ENCODE results near the gene HS3ST3A1. TPM values are rescaled to one million over a fixed set of nuclear protein-coding genes. Genes with fewer than 3 reads are reported as not detected.

The HS3ST3A1 gene
- total and polyA plus RNA-seq, 4 donors = 0.18 to 8.0 (median 5.6) TPM

GRCh38 chr17:13646969-13647542, 45.3 kb upstream of the HS3ST3A1 start:
- 75 to 80% methylated on average over 5 of the region's 5 CpGs for WGBS, 2 donors
- H3K4me3 ChIP-seq = no peak overlapping the region
- H3K27me3 ChIP-seq (ENCODE audit: control insufficient read depth in 3 of 3, insufficient read depth in 3 of 3, low read length in 2 of 3) = no peaks in the 10 kb centered on the region
- peaks cover 0 to 31% (median 5%) of the 10 kb centered on the region in 5 donors for H3K4me1 ChIP-seq (ENCODE audit: control insufficient read depth in 5 of 5, insufficient read depth in 5 of 5, low read length in 5 of 5)
- no peak for TF ChIP-seq CTCF (IDR thresholded peaks at IDR 0.05; ENCODE audit: control extremely low read depth, extremely low read depth)
- H3K36me3 ChIP-seq (ENCODE audit: control insufficient read depth in 4 of 4, insufficient read depth in 4 of 4, low read length in 4 of 4) = no peaks in the 10 kb centered on the region
- H3K9me3 ChIP-seq (ENCODE audit: control insufficient read depth in 4 of 4, insufficient read depth in 3 of 4, low read length in 3 of 4) = peaks cover 0 to 2% (median 0%) of the 10 kb centered on the region in 4 donors
- H3K27ac ChIP-seq (ENCODE audit: low read depth in 1 of 2, low read length in 1 of 2) = no peak overlapping the region
- DNase-seq = no peak
- ATAC-seq (ENCODE audit: insufficient read depth, low FRiP score) = no peak
- H3K9ac ChIP-seq (ENCODE audit: insufficient read depth in 1 of 2, low read length in 2 of 2) = no peak overlapping the region

GRCh38 chr17:13646411-13646810, 44.7 kb upstream of the HS3ST3A1 start:
- TF ChIP-seq CTCF (IDR thresholded peaks at IDR 0.05; ENCODE audit: control extremely low read depth, extremely low read depth) = no peak
- no peak overlapping the region for H3K4me3 ChIP-seq
- H3K9ac ChIP-seq (ENCODE audit: insufficient read depth in 1 of 2, low read length in 2 of 2) = no peak overlapping the region
- DNase-seq = no peak
- H3K36me3 ChIP-seq (ENCODE audit: control insufficient read depth in 4 of 4, insufficient read depth in 4 of 4, low read length in 4 of 4) = no peaks in the 10 kb centered on the region
- WGBS, 2 donors = 66 to 84% methylated on average over 2 of the region's 2 CpGs
- H3K27ac ChIP-seq (ENCODE audit: low read depth in 1 of 2, low read length in 1 of 2) = no peak overlapping the region
- H3K27me3 ChIP-seq (ENCODE audit: control insufficient read depth in 3 of 3, insufficient read depth in 3 of 3, low read length in 2 of 3) = no peaks in the 10 kb centered on the region
- ATAC-seq (ENCODE audit: insufficient read depth, low FRiP score) = no peak
- H3K9me3 ChIP-seq (ENCODE audit: control insufficient read depth in 4 of 4, insufficient read depth in 3 of 4, low read length in 3 of 4) = peaks cover 0 to 2% (median 0%) of the 10 kb centered on the region in 4 donors
- H3K4me1 ChIP-seq (ENCODE audit: control insufficient read depth in 5 of 5, insufficient read depth in 5 of 5, low read length in 5 of 5) = peaks cover 0 to 31% (median 5%) of the 10 kb centered on the region in 5 donors

- WGBS, 2 donors = 83 to 92% methylated on average over 2 of the region's 2 CpGs
- no peak for TF ChIP-seq CTCF (IDR thresholded peaks at IDR 0.05; ENCODE audit: control extremely low read depth, extremely low read depth)
- Histone ChIP-seq H3K4me1 (ENCODE audit: control insufficient read depth in 5 of 5, insufficient read depth in 5 of 5, low read length in 5 of 5) (peaks cover 0 to 23% (median 5%) of the 10 kb centered on the region in 5 donors), H3K9ac (ENCODE audit: insufficient read depth in 1 of 2, low read length in 2 of 2) (no peak overlapping the region), H3K27ac (ENCODE audit: low read depth in 1 of 2, low read length in 1 of 2) (no peak overlapping the region), H3K36me3 (ENCODE audit: control insufficient read depth in 4 of 4, insufficient read depth in 4 of 4, low read length in 4 of 4) (no peaks in the 10 kb centered on the region), H3K9me3 (ENCODE audit: control insufficient read depth in 4 of 4, insufficient read depth in 3 of 4, low read length in 3 of 4) (peaks cover 0 to 2% (median 0%) of the 10 kb centered on the region in 4 donors), H3K27me3 (ENCODE audit: control insufficient read depth in 3 of 3, insufficient read depth in 3 of 3, low read length in 2 of 3) (no peaks in the 10 kb centered on the region), H3K4me3 (no peak overlapping the region)
- ATAC-seq (ENCODE audit: insufficient read depth, low FRiP score) (no peak), DNase-seq (peak in 1 of 3 donors; percentile 37)
Measured at GRCh38 chr17:13643180-13643579, 41.5 kb upstream of the HS3ST3A1 start.

GRCh38 chr17:13642188-13642587, 40.5 kb upstream of the HS3ST3A1 start:
- Histone ChIP-seq H3K9ac (ENCODE audit: insufficient read depth in 1 of 2, low read length in 2 of 2) (no peak overlapping the region), H3K4me3 (no peak overlapping the region), H3K27ac (ENCODE audit: low read depth in 1 of 2, low read length in 1 of 2) (no peak overlapping the region), H3K9me3 (ENCODE audit: control insufficient read depth in 4 of 4, insufficient read depth in 3 of 4, low read length in 3 of 4) (peaks cover 0 to 2% (median 0%) of the 10 kb centered on the region in 4 donors), H3K4me1 (ENCODE audit: control insufficient read depth in 5 of 5, insufficient read depth in 5 of 5, low read length in 5 of 5) (peaks cover 0 to 18% (median 5%) of the 10 kb centered on the region in 5 donors), H3K36me3 (ENCODE audit: control insufficient read depth in 4 of 4, insufficient read depth in 4 of 4, low read length in 4 of 4) (no peaks in the 10 kb centered on the region), H3K27me3 (ENCODE audit: control insufficient read depth in 3 of 3, insufficient read depth in 3 of 3, low read length in 2 of 3) (no peaks in the 10 kb centered on the region)
- TF ChIP-seq CTCF (IDR thresholded peaks at IDR 0.05; ENCODE audit: control extremely low read depth, extremely low read depth) = no peak
- 47 to 60% methylated on average over 2 of the region's 2 CpGs for WGBS, 2 donors
- no peak for ATAC-seq (ENCODE audit: insufficient read depth, low FRiP score)
- no peak for DNase-seq

All from lung (tissue), 12 donors.